ENCODE data around the gene GRK2. TPM values are rescaled to one million over a fixed set of nuclear protein-coding genes. Genes with fewer than 3 reads are reported as not detected.

GRK2 gene
- total and polyA plus RNA-seq, 2 of the 13 experiments (the other 11 are each of a cell fraction or from before 2014, with no cell fraction given): 31.3 to 42.4 TPM

DNA sequence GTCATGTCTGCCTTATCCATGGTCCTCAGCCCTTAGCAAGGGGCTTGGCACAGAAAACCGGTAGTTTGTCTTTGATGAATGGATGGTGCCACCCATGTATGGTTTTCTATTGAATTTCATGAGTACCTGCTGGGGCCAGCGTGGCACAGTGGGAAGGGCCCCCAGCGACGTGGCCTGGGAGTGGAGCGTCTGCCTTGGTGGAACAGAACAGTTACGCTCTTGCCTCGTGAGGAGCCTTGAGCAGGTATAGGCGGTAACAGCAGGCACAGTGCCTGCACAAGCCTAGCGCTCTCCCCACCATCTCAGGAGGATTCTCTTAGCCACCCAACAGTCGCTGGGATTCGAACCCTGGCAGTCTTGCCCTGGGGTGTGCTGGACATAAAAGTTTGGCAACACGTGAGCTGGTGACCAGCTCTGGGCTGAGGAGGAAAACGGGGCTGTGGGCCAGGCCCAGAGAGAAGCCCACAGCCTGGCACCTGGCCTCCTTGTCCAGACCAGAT, 34.0 kb downstream of the GRK2 start:
- in situ Hi-C loops (cut with HindIII; ENCODE audit: extremely low pct_ligation_motif_present, low pct_unique_long_range_greater_than_20kb) (no loop called here), intact Hi-C loops (cut with micrococcal nuclease; ENCODE audit: unreplicated experiment) (loop anchor here (5.0 kb wide), 1 partner anchor 38 kb away; no protein-coding TSS in a partner anchor)
- Histone ChIP-seq H3K36me3 (replicated peaks in 1 of 2; ENCODE audit: control insufficient read depth in 1 of 2, insufficient read depth in 2 of 2, low read length in 2 of 2) (peaks cover 9 to 33% of the 10 kb centered on the region in 2 experiments; a peak in 4 of 5 replicates), H3K4me1 (ENCODE audit: insufficient read depth, low read length) (peaks cover 19% of the 10 kb centered on the region), H3K4me3 (replicated peaks in 1 of 3; ENCODE audit: insufficient read depth in 1 of 3, low read depth in 2 of 3, low read length in 3 of 3) (no peak overlapping the region), H3K27ac (ENCODE audit: extremely low read length, insufficient read depth, low read length) (no peak overlapping the region), H3K79me2 (ENCODE audit: insufficient read depth, low read length) (peaks cover 5% of the 10 kb centered on the region), H2AFZ (ENCODE audit: low read length) (no peak overlapping the region), H3K9ac (ENCODE audit: insufficient read depth, low read depth, low read length) (no peak overlapping the region), H3K9me3 (ENCODE audit: low read length) (peaks cover 9% of the 10 kb centered on the region; the same call in 1 of the 2 replicates), H4K20me1 (ENCODE audit: insufficient read depth, low read length) (no peaks in the 10 kb centered on the region), H3K4me2 (ENCODE audit: low read depth, low read length) (no peak overlapping the region), H3K27me3 (ENCODE audit: control insufficient read depth in 1 of 2, insufficient read depth in 2 of 2, low read length in 2 of 2) (no peaks in the 10 kb centered on the region)
- FAIRE-seq (no peak), ATAC-seq (no peak), DNase-seq (ENCODE audit: low spot score) (no peak)
- ChIA-PET POLR2A (no interaction called here), CTCF (ENCODE audit: low intra/inter-chr PET ratio, low total read pairs) (no interaction called here)
- no peak for TF ChIP-seq YEATS4 (CRISPR knock-in tag; IDR thresholded peaks at IDR 0.05; ENCODE audit: borderline replicate concordance)
- TF ChIP-seq ZNF598 (CRISPR knock-in tag; IDR thresholded peaks at IDR 0.05; ENCODE audit: borderline replicate concordance): no peak
- no peak for TF ChIP-seq THAP9 (CRISPR knock-in tag; IDR thresholded peaks at IDR 0.05; ENCODE audit: borderline replicate concordance)
- no peak for TF ChIP-seq HNRNPUL1 (IDR thresholded peaks at IDR 0.05; ENCODE audit: low read depth, low read length)
- no peak for TF ChIP-seq ZSCAN9 (CRISPR knock-in tag; IDR thresholded peaks at IDR 0.05; ENCODE audit: borderline replicate concordance)
- no peak for TF ChIP-seq NBN (conservative IDR thresholded peaks at IDR 0.05)
- TF ChIP-seq KAT8 (CRISPR knock-in tag; IDR thresholded peaks at IDR 0.05): no peak
- TF ChIP-seq ZFX (CRISPR knock-in tag; IDR thresholded peaks at IDR 0.05; ENCODE audit: low read depth): no peak
- TF ChIP-seq ZBTB43 (CRISPR knock-in tag; conservative IDR thresholded peaks at IDR 0.05): no peak
- no peak for TF ChIP-seq RELA (CRISPR knock-in tag; IDR thresholded peaks at IDR 0.05)
- no peak for TF ChIP-seq ARNT (IDR thresholded peaks at IDR 0.05)
- TF ChIP-seq KLF9 (CRISPR knock-in tag; IDR thresholded peaks at IDR 0.05; ENCODE audit: low read depth): no peak
- TF ChIP-seq ATM (IDR thresholded peaks at IDR 0.05; ENCODE audit: borderline replicate concordance): no peak
- TF ChIP-seq FOXC1 (CRISPR knock-in tag; IDR thresholded peaks at IDR 0.05; ENCODE audit: borderline replicate concordance): no peak
- TF ChIP-seq, protein P1, sequence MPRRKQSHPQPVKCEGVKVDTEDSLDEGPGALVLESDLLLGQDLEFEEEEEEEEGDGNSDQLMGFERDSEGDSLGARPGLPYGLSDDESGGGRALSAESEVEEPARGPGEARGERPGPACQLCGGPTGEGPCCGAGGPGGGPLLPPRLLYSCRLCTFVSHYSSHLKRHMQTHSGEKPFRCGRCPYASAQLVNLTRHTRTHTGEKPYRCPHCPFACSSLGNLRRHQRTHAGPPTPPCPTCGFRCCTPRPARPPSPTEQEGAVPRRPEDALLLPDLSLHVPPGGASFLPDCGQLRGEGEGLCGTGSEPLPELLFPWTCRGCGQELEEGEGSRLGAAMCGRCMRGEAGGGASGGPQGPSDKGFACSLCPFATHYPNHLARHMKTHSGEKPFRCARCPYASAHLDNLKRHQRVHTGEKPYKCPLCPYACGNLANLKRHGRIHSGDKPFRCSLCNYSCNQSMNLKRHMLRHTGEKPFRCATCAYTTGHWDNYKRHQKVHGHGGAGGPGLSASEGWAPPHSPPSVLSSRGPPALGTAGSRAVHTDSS (CRISPR knock-in tag; conservative IDR thresholded peaks at IDR 0.05): no peak
- TF ChIP-seq, protein P2, sequence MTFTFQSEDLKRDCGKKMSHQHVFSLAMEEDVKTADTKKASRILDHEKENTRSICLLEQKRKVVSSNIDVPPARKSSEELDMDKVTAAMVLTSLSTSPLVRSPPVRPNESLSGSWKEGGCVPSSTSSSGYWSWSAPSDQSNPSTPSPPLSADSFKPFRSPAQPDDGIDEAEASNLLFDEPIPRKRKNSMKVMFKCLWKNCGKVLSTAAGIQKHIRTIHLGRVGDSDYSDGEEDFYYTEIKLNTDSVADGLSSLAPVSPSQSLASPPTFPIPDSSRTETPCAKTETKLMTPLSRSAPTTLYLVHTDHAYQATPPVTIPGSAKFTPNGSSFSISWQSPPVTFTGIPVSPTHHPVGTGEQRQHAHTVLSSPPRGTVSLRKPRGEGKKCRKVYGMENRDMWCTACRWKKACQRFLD (CRISPR knock-in tag; IDR thresholded peaks at IDR 0.05; ENCODE audit: borderline replicate concordance): no peak
- TF ChIP-seq HOXA9 (CRISPR knock-in tag; IDR thresholded peaks at IDR 0.05; ENCODE audit: borderline replicate concordance): no peak
- TF ChIP-seq SIN3A (IDR thresholded peaks at IDR 0.05; ENCODE audit: borderline replicate concordance, low read depth, low read length): no peak
- no peak for TF ChIP-seq CHD2 (IDR thresholded peaks at IDR 0.05; ENCODE audit: low read depth, low read length)
- no peak for TF ChIP-seq MATR3 (CRISPR knock-in tag; IDR thresholded peaks at IDR 0.05)
- no TSS peak for BruUV-seq (replicated peaks)
- 97% methylated on average over 12 of the region's 13 CpGs for WGBS (ENCODE audit: low lambda C conversion rate)

Measured in HepG2 (cell line).